Stomach (tissue), 4 donors: ENCODE measurements around the gene WTAP.

Experiments
- EP300 ChIP-seq: sonication (generic); formaldehyde crosslinking; IDR thresholded peaks from one replicate; pipeline ENCODE4 v1.6.1; 2017; ENCODE audit warnings: antibody characterized with exemption
- POLR2A ChIP-seq, 4 donors: fragments of 450-650 bp; IDR thresholded peaks; one replicate each; pipeline ENCODE4 v1.6.1; 2016; ENCODE audit warnings: antibody characterized with exemption in 4 of 4, control low read depth in 2 of 4, mild to moderate bottlenecking in 1 of 4, moderate library complexity in 1 of 4
- POLR2AphosphoS5 ChIP-seq, 3 donors: sonication (generic); formaldehyde crosslinking; IDR thresholded peaks; one replicate each; pipeline ENCODE4 v1.6.1; 2016; ENCODE audit warnings: antibody characterized with exemption in 3 of 3
- TF ChIP-seq, protein P1 (sequence below), 7 experiments: fragments of 450-650 bp in 4 of 7; fragments of 200-600 bp in 3 of 7; sonication (generic) in 3 of 7; IDR thresholded peaks; one replicate each; pipeline ENCODE4 v1.5.1; 2016 to 2019; ENCODE audit warnings: antibody characterized with exemption in 7 of 7, control low read depth in 2 of 7, mild to moderate bottlenecking in 1 of 7

DNA sequence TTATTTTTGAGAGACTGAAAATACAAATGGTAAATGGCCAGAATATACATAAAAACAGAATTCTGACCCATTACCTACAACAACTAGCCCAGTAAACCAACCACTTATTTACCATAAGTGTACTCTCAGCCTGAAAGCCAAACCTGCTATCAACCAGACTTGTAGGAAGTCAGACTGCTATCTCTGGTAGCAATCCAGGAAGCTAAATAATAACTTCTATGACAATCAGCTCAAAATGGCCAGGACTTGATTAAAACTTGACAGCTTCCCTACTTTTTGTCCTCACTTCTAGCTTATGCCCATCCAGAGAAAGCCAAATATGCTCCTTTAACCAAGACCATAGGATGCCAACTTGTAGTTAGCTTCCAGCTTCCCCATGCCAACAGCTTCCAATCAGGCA lies 4.7 kb upstream of the WTAP start:
- TF ChIP-seq, protein P1, sequence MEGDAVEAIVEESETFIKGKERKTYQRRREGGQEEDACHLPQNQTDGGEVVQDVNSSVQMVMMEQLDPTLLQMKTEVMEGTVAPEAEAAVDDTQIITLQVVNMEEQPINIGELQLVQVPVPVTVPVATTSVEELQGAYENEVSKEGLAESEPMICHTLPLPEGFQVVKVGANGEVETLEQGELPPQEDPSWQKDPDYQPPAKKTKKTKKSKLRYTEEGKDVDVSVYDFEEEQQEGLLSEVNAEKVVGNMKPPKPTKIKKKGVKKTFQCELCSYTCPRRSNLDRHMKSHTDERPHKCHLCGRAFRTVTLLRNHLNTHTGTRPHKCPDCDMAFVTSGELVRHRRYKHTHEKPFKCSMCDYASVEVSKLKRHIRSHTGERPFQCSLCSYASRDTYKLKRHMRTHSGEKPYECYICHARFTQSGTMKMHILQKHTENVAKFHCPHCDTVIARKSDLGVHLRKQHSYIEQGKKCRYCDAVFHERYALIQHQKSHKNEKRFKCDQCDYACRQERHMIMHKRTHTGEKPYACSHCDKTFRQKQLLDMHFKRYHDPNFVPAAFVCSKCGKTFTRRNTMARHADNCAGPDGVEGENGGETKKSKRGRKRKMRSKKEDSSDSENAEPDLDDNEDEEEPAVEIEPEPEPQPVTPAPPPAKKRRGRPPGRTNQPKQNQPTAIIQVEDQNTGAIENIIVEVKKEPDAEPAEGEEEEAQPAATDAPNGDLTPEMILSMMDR (IDR thresholded peaks at IDR 0.05): no peak
- TF ChIP-seq POLR2A (IDR thresholded peaks at IDR 0.05) (no peak), POLR2AphosphoS5 (IDR thresholded peaks at IDR 0.05) (no peak), EP300 (no peak)
